Ishikawa (cell line): Measurements from ENCODE around the gene RALGAPA2.

Experiments used
- CEBPB ChIP-seq: IDR thresholded peaks from 2 replicates; pipeline ENCODE4 v1.6.1; 2012
- CREB1 ChIP-seq: IDR thresholded peaks from 2 replicates; pipeline ENCODE4 v1.6.1; 2012; ENCODE audit warnings: low read depth
- EGR1 ChIP-seq: IDR thresholded peaks from 2 replicates; pipeline ENCODE4 v1.6.1; 2012
- EP300 ChIP-seq: IDR thresholded peaks from 2 replicates; pipeline ENCODE4 v1.6.1; 2012; ENCODE audit warnings: borderline replicate concordance
- FOXM1 ChIP-seq: IDR thresholded peaks from 2 replicates; pipeline ENCODE4 v1.6.1; 2012; ENCODE audit warnings: low read depth, borderline replicate concordance
- MAX ChIP-seq: IDR thresholded peaks from 2 replicates; pipeline ENCODE4 v1.6.1; 2012
- NFIC ChIP-seq: IDR thresholded peaks from 2 replicates; pipeline ENCODE4 v1.6.1; 2012
- RAD21 ChIP-seq: IDR thresholded peaks from 2 replicates; pipeline ENCODE4 v1.6.1; 2012; ENCODE audit warnings: low read depth
- REST ChIP-seq: IDR thresholded peaks from 2 replicates; pipeline ENCODE4 v1.6.1; 2012; ENCODE audit warnings: low read depth, mild to moderate bottlenecking
- TAF1 ChIP-seq: IDR thresholded peaks from 2 replicates; pipeline ENCODE4 v1.6.1; 2012; ENCODE audit warnings: low read depth, mild to moderate bottlenecking
- USF1 ChIP-seq: IDR thresholded peaks from 2 replicates; pipeline ENCODE4 v1.6.1; 2012
- YY1 ChIP-seq: IDR thresholded peaks from 2 replicates; pipeline ENCODE4 v1.6.1; 2012; ENCODE audit warnings: low read depth
- ZBTB7A ChIP-seq: IDR thresholded peaks from 2 replicates; pipeline ENCODE4 v1.6.1; 2012; ENCODE audit warnings: low read depth

GRCh38 chr20:20655883-20656282 lies 56.6 kb downstream of the RALGAPA2 start:
- TF ChIP-seq ZBTB7A: no peak
- no peak for TF ChIP-seq FOXM1
- TF ChIP-seq MAX: no peak
- no peak for TF ChIP-seq EGR1
- no peak for TF ChIP-seq RAD21
- no peak for TF ChIP-seq CREB1
- no peak for TF ChIP-seq YY1
- no peak for TF ChIP-seq TAF1
- TF ChIP-seq USF1: no peak
- TF ChIP-seq REST: no peak
- no peak for TF ChIP-seq CEBPB
- no peak for TF ChIP-seq EP300
- TF ChIP-seq NFIC: no peak
